ENCODE results near the gene DESI1. TPM values are rescaled to one million over a fixed set of nuclear protein-coding genes. Genes with fewer than 3 reads are reported as not detected.

DESI1 gene
- total and polyA plus RNA-seq, 2 of the 13 experiments (the other 11 are each of a cell fraction or from before 2014, with no cell fraction given): 21.6 to 29.2 TPM

DNA sequence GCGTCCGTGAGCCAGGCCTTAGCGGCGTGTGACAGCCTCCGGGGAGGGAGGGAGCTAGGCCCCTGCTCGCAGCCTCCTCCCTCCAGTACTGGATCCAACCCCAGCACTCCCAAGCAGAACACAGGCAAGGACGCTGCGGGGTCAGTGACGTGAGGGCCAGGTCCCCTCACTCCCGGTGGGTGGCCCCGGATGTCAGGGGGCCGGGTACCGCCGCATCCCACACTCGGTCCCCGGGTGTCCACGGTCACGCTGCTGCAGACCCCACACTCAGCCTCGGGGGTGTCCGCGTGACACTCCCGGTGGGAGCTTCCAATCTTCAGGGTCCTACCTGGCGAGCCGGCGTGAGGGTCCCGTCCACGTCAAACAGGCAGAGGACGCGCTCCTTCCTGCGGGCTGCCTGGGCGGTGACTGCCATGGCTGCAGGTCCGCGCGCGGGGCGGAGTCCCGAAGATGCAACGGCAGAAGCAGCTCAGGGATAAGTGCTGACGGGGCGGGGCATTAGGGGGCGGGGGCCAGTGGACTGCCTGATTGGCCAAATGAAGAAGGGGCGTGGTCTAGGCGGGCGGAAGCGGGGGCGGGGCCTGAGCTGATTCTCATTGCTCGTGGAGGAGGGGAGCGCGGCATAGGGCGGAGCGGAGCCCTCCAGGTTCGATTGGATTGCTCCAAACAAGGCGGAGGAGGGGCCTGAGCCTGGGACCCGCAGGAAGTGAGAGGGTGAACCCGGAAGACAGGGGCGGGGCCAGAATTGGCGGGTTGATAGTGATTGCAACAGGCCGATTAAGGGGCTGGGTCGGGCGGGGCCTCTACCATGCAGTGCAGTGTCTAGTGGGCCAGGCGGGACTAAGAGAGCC is 31.2 kb downstream of the DESI1 start, which contains the start of gene PMM1 (continued):
- TF ChIP-seq, protein P1, sequence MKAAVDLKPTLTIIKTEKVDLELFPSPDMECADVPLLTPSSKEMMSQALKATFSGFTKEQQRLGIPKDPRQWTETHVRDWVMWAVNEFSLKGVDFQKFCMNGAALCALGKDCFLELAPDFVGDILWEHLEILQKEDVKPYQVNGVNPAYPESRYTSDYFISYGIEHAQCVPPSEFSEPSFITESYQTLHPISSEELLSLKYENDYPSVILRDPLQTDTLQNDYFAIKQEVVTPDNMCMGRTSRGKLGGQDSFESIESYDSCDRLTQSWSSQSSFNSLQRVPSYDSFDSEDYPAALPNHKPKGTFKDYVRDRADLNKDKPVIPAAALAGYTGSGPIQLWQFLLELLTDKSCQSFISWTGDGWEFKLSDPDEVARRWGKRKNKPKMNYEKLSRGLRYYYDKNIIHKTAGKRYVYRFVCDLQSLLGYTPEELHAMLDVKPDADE (CRISPR knock-in tag; IDR thresholded peaks at IDR 0.05): no peak
- TF ChIP-seq, protein P2, sequence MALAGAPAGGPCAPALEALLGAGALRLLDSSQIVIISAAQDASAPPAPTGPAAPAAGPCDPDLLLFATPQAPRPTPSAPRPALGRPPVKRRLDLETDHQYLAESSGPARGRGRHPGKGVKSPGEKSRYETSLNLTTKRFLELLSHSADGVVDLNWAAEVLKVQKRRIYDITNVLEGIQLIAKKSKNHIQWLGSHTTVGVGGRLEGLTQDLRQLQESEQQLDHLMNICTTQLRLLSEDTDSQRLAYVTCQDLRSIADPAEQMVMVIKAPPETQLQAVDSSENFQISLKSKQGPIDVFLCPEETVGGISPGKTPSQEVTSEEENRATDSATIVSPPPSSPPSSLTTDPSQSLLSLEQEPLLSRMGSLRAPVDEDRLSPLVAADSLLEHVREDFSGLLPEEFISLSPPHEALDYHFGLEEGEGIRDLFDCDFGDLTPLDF (CRISPR knock-in tag; IDR thresholded peaks at IDR 0.05): peak; percentile 91; the same call in 1 of the 2 replicates
- no peak for TF ChIP-seq ZNF766 (CRISPR knock-in tag; IDR thresholded peaks at IDR 0.05; ENCODE audit: borderline replicate concordance)
- no peak for TF ChIP-seq NCOA1 (CRISPR knock-in tag; IDR thresholded peaks at IDR 0.05)
- TF ChIP-seq, protein P3, sequence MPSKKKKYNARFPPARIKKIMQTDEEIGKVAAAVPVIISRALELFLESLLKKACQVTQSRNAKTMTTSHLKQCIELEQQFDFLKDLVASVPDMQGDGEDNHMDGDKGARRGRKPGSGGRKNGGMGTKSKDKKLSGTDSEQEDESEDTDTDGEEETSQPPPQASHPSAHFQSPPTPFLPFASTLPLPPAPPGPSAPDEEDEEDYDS (CRISPR knock-in tag; IDR thresholded peaks at IDR 0.05): peak; percentile 64; the same call in 1 of the 2 replicates
- TF ChIP-seq NFE2 (CRISPR knock-in tag; IDR thresholded peaks at IDR 0.05): no peak
- TF ChIP-seq, protein P4, sequence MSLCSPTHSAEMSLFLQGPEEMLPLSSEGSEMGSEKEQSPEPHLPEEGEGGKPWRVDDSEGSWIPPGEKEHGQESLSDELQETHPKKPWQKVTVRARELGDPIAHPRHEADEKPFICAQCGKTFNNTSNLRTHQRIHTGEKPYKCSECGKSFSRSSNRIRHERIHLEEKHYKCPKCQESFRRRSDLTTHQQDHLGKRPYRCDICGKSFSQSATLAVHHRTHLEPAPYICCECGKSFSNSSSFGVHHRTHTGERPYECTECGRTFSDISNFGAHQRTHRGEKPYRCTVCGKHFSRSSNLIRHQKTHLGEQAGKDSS (CRISPR knock-in tag; IDR thresholded peaks at IDR 0.05; ENCODE audit: borderline replicate concordance, low read depth): 0 out of 2 replicates have a peak, but pooled peaks have one; percentile 19
- TF ChIP-seq, protein P5, sequence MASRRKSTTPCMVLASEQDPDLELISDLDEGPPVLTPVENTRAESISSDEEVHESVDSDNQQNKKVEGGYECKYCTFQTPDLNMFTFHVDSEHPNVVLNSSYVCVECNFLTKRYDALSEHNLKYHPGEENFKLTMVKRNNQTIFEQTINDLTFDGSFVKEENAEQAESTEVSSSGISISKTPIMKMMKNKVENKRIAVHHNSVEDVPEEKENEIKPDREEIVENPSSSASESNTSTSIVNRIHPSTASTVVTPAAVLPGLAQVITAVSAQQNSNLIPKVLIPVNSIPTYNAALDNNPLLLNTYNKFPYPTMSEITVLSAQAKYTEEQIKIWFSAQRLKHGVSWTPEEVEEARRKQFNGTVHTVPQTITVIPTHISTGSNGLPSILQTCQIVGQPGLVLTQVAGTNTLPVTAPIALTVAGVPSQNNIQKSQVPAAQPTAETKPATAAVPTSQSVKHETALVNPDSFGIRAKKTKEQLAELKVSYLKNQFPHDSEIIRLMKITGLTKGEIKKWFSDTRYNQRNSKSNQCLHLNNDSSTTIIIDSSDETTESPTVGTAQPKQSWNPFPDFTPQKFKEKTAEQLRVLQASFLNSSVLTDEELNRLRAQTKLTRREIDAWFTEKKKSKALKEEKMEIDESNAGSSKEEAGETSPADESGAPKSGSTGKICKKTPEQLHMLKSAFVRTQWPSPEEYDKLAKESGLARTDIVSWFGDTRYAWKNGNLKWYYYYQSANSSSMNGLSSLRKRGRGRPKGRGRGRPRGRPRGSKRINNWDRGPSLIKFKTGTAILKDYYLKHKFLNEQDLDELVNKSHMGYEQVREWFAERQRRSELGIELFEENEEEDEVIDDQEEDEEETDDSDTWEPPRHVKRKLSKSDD (CRISPR knock-in tag; IDR thresholded peaks at IDR 0.05; ENCODE audit: low read depth): no peak
- no peak for TF ChIP-seq PRPF4 (IDR thresholded peaks at IDR 0.05; ENCODE audit: low read depth, low read length, poor library complexity, severe bottlenecking)
- TF ChIP-seq, protein P6, sequence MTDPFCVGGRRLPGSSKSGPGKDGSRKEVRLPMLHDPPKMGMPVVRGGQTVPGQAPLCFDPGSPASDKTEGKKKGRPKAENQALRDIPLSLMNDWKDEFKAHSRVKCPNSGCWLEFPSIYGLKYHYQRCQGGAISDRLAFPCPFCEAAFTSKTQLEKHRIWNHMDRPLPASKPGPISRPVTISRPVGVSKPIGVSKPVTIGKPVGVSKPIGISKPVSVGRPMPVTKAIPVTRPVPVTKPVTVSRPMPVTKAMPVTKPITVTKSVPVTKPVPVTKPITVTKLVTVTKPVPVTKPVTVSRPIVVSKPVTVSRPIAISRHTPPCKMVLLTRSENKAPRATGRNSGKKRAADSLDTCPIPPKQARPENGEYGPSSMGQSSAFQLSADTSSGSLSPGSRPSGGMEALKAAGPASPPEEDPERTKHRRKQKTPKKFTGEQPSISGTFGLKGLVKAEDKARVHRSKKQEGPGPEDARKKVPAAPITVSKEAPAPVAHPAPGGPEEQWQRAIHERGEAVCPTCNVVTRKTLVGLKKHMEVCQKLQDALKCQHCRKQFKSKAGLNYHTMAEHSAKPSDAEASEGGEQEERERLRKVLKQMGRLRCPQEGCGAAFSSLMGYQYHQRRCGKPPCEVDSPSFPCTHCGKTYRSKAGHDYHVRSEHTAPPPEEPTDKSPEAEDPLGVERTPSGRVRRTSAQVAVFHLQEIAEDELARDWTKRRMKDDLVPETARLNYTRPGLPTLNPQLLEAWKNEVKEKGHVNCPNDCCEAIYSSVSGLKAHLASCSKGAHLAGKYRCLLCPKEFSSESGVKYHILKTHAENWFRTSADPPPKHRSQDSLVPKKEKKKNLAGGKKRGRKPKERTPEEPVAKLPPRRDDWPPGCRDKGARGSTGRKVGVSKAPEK (CRISPR knock-in tag; IDR thresholded peaks at IDR 0.05; ENCODE audit: borderline replicate concordance): 0 out of 2 replicates have a peak, but pooled peaks have one; percentile 37
- TF ChIP-seq ZNF350 (CRISPR knock-in tag; IDR thresholded peaks at IDR 0.05; ENCODE audit: borderline replicate concordance, low read depth): 0 out of 2 replicates have a peak, but pooled peaks have one; percentile 44
- TF ChIP-seq ZFX (CRISPR knock-in tag; IDR thresholded peaks at IDR 0.05; ENCODE audit: low read depth): peak; percentile 78
- no peak for TF ChIP-seq SMAD9 (CRISPR knock-in tag; IDR thresholded peaks at IDR 0.05)
- no peak for TF ChIP-seq ZNF431 (CRISPR knock-in tag; IDR thresholded peaks at IDR 0.05; ENCODE audit: borderline replicate concordance, low read depth)
- TF ChIP-seq ARID2 (CRISPR knock-in tag; IDR thresholded peaks at IDR 0.05; ENCODE audit: borderline replicate concordance): no peak
- no peak for TF ChIP-seq DPF2 (CRISPR knock-in tag; IDR thresholded peaks at IDR 0.05; ENCODE audit: borderline replicate concordance, low read depth)

Measured in HepG2 (cell line).